ENCODE measurements around the gene EIF4B. TPM values are rescaled to one million over a fixed set of nuclear protein-coding genes. Genes with fewer than 3 reads are reported as not detected.

EIF4B gene
- total RNA-seq, 1 experiment from 2014 or later: 531 TPM

DNA sequence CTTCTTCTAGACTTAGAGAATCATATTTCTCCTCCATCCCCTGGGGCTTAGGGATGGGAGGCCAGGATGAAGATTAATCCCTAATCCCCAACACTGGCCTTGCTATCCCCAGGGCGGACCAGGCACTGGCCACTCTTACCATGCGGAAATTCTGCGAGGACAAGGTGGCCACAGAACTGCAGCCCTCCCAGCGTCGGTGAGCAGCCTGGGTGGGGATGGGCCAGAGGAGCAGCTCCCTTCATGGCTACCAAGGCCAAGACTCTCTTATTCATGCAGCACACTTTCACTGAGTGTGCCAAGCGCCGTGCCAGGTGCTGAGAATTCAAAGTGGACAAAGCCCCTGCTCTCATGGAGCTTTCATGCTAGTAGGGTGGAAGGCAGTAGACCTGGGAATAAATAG, 50.6 kb downstream of the EIF4B start:
- Histone ChIP-seq H4K20me1 (ENCODE audit: insufficient read depth) (peaks cover under 1% of the 10 kb centered on the region; the same call in 1 of the 2 replicates), H3K9me2 (ENCODE audit: insufficient read depth) (no peaks in the 10 kb centered on the region), H3K4me1 (replicated peaks; ENCODE audit: insufficient read depth) (peaks cover 28% of the 10 kb centered on the region), H3K4me2 (no peak overlapping the region), H3K27me3 (ENCODE audit: insufficient read depth, low read depth) (no peaks in the 10 kb centered on the region), H3K36me3 (ENCODE audit: low read depth) (no peaks in the 10 kb centered on the region), H3K4me3 (no peak overlapping the region), H3K79me2 (ENCODE audit: low read depth) (peaks cover 8% of the 10 kb centered on the region), H3K27ac (no peak overlapping the region), H2AFZ (no peak overlapping the region), H3F3A (ENCODE audit: insufficient read depth, low read depth) (peaks cover 23% of the 10 kb centered on the region; the same call in 1 of the 2 replicates), H3K9me3 (ENCODE audit: insufficient read depth, low read depth) (no peaks in the 10 kb centered on the region)
- DNase-seq: no peak
- ChIA-PET POLR2A (ENCODE audit: unreplicated experiment) (no interaction called here), CTCF (interaction anchor here (1.0 kb wide), 1 partner anchor 288 kb away, joined by 4 read pairs; no protein-coding TSS in a partner anchor)
- TF ChIP-seq, protein P1, sequence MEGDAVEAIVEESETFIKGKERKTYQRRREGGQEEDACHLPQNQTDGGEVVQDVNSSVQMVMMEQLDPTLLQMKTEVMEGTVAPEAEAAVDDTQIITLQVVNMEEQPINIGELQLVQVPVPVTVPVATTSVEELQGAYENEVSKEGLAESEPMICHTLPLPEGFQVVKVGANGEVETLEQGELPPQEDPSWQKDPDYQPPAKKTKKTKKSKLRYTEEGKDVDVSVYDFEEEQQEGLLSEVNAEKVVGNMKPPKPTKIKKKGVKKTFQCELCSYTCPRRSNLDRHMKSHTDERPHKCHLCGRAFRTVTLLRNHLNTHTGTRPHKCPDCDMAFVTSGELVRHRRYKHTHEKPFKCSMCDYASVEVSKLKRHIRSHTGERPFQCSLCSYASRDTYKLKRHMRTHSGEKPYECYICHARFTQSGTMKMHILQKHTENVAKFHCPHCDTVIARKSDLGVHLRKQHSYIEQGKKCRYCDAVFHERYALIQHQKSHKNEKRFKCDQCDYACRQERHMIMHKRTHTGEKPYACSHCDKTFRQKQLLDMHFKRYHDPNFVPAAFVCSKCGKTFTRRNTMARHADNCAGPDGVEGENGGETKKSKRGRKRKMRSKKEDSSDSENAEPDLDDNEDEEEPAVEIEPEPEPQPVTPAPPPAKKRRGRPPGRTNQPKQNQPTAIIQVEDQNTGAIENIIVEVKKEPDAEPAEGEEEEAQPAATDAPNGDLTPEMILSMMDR (conservative IDR thresholded peaks at IDR 0.05): no peak
- no peak for TF ChIP-seq EZH2 (IDR thresholded peaks at IDR 0.05; ENCODE audit: low read depth)
- BruUV-seq (replicated peaks): no TSS peak
- intact Hi-C loops (cut with micrococcal nuclease; ENCODE audit: unreplicated experiment): no loop called here

DNA sequence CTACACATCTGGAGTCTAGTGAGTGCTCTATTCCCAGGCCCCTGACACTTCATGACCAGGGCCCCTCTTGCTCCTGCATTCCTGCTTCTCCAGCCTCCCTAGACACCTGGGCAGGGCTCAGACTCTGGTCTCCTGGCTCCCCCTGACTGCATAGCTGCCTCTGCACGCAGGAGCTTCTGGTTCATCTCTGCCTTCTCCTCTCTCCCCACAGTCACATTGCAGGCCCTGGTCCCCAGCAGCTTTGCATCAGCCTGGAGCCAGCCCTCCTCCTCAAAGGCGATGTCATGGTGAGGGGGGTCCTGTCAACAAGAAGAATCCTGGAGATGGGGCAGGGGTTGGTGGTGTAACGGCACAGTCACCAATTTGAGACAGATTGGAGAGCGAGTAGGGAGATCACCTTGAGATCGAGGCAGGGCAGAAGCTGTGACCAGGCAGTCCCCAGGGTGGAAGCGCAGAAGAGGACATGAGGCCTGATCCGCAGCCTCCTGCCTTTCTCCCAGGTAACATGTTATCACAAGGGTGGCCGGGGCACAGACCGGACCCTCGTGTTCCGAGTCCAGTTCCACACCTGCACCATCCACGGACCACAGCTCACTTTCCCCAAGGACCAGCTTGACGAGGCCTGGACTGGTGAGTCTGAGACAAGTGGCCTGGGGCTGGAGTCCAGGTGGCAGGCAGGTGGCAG, 51.7 kb downstream of the EIF4B start:
- Histone ChIP-seq H3K27me3 (ENCODE audit: insufficient read depth, low read depth) (no peaks in the 10 kb centered on the region), H3K4me2 (no peak overlapping the region), H3K9me2 (ENCODE audit: insufficient read depth) (no peaks in the 10 kb centered on the region), H3K36me3 (ENCODE audit: low read depth) (no peaks in the 10 kb centered on the region), H3F3A (ENCODE audit: insufficient read depth, low read depth) (peaks cover 26% of the 10 kb centered on the region; the same call in 1 of the 2 replicates), H4K20me1 (ENCODE audit: insufficient read depth) (no peaks in the 10 kb centered on the region), H3K4me3 (no peak overlapping the region), H3K79me2 (ENCODE audit: low read depth) (0 out of 2 replicates have a peak, but pooled peaks cover 3% of the 10 kb centered on the region), H3K9me3 (ENCODE audit: insufficient read depth, low read depth) (no peaks in the 10 kb centered on the region), H3K4me1 (replicated peaks; ENCODE audit: insufficient read depth) (peaks cover 27% of the 10 kb centered on the region), H2AFZ (no peak overlapping the region), H3K27ac (no peak overlapping the region)
- POLR2A ChIA-PET (ENCODE audit: unreplicated experiment): interaction anchor here (0.6 kb wide), 1 partner anchor 185 kb away, joined by 3 read pairs; no protein-coding TSS in a partner anchor
- TF ChIP-seq, protein P1 (conservative IDR thresholded peaks at IDR 0.05): no peak
- TF ChIP-seq EZH2 (IDR thresholded peaks at IDR 0.05; ENCODE audit: low read depth): no peak
- no TSS peak for BruUV-seq (replicated peaks)
- DNase-seq: no peak
- intact Hi-C loops (cut with micrococcal nuclease; ENCODE audit: unreplicated experiment): no loop called here
- CTCF ChIA-PET: interaction anchor here (0.6 kb wide), 1 partner anchor 268 kb away, joined by 4 read pairs; no protein-coding TSS in a partner anchor

DNA sequence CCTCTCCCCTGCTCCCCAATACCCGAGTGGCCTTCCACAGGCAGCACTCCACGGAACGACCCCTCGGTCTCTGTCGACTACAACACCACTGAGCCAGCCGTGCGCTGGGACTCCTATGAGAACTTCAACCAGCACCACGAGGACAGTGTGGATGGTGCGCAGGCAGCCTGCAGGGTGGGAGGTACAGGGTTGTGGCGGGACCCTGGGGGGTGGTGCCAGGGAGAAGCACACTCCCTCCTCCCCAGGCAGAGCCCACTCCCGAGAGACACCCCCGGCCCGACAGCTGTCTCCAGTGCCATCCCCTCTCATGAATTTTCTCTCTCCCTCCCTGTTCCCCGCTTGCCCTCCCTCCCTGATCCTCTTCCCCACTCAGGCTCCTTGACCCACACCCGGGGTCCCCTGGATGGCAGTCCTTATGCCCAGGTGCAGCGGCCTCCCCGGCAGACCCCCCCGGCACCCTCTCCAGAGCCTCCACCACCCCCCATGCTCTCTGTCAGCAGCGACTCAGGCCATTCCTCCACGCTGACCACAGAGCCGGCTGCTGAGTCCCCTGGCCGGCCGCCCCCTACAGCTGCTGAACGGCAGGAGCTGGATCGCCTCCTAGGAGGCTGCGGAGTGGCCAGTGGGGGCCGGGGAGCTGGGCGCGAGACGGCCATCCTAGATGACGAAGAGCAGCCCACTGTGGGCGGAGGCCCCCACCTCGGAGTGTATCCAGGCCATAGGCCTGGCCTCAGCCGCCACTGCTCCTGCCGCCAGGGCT, 52.6 kb downstream of the EIF4B start:
- Histone ChIP-seq H3K4me1 (replicated peaks; ENCODE audit: insufficient read depth) (peaks cover 20% of the 10 kb centered on the region), H3K27me3 (ENCODE audit: insufficient read depth, low read depth) (no peaks in the 10 kb centered on the region), H3K27ac (no peak overlapping the region), H4K20me1 (ENCODE audit: insufficient read depth) (no peaks in the 10 kb centered on the region), H3K4me2 (no peak overlapping the region), H3K9me3 (ENCODE audit: insufficient read depth, low read depth) (no peaks in the 10 kb centered on the region), H2AFZ (no peak overlapping the region), H3K9me2 (ENCODE audit: insufficient read depth) (no peaks in the 10 kb centered on the region), H3K36me3 (ENCODE audit: low read depth) (no peaks in the 10 kb centered on the region), H3K79me2 (ENCODE audit: low read depth) (no peaks in the 10 kb centered on the region), H3F3A (ENCODE audit: insufficient read depth, low read depth) (peaks cover 24% of the 10 kb centered on the region; the same call in 1 of the 2 replicates), H3K4me3 (no peak overlapping the region)
- TF ChIP-seq, protein P1 (conservative IDR thresholded peaks at IDR 0.05): no peak
- no peak for TF ChIP-seq EZH2 (IDR thresholded peaks at IDR 0.05; ENCODE audit: low read depth)
- ChIA-PET CTCF (interaction anchor here (0.6 kb wide), 1 partner anchor 267 kb away, joined by 4 read pairs; no protein-coding TSS in a partner anchor), POLR2A (ENCODE audit: unreplicated experiment) (no interaction called here)
- intact Hi-C loops (cut with micrococcal nuclease; ENCODE audit: unreplicated experiment): no loop called here
- no TSS peak for BruUV-seq (replicated peaks)
- no peak for DNase-seq
